Ishikawa (cell line): ENCODE results near the gene OSGIN1.

Experiments used
- CEBPB ChIP-seq: IDR thresholded peaks from 2 replicates; pipeline ENCODE4 v1.6.1; 2012
- CREB1 ChIP-seq: IDR thresholded peaks from 2 replicates; pipeline ENCODE4 v1.6.1; 2012; ENCODE audit warnings: low read depth
- EGR1 ChIP-seq: IDR thresholded peaks from 2 replicates; pipeline ENCODE4 v1.6.1; 2012
- EP300 ChIP-seq: IDR thresholded peaks from 2 replicates; pipeline ENCODE4 v1.6.1; 2012; ENCODE audit warnings: borderline replicate concordance
- TAF1 ChIP-seq: IDR thresholded peaks from 2 replicates; pipeline ENCODE4 v1.6.1; 2012; ENCODE audit warnings: low read depth, mild to moderate bottlenecking
- TCF12 ChIP-seq: IDR thresholded peaks from 2 replicates; pipeline ENCODE4 v1.6.1; 2012; ENCODE audit warnings: low read depth
- TEAD4 ChIP-seq: IDR thresholded peaks from 2 replicates; pipeline ENCODE4 v1.6.1; 2012
- YY1 ChIP-seq: IDR thresholded peaks from 2 replicates; pipeline ENCODE4 v1.6.1; 2012; ENCODE audit warnings: low read depth
- TF ChIP-seq, protein P1 (sequence below): IDR thresholded peaks from 2 replicates; pipeline ENCODE4 v1.6.1; 2012
- TF ChIP-seq, protein P2 (sequence below): IDR thresholded peaks from 2 replicates; pipeline ENCODE4 v1.6.1; 2012; ENCODE audit warnings: low read depth, mild to moderate bottlenecking
- TF ChIP-seq, protein P3 (sequence below): IDR thresholded peaks from 2 replicates; pipeline ENCODE4 v1.6.1; 2012

DNA sequence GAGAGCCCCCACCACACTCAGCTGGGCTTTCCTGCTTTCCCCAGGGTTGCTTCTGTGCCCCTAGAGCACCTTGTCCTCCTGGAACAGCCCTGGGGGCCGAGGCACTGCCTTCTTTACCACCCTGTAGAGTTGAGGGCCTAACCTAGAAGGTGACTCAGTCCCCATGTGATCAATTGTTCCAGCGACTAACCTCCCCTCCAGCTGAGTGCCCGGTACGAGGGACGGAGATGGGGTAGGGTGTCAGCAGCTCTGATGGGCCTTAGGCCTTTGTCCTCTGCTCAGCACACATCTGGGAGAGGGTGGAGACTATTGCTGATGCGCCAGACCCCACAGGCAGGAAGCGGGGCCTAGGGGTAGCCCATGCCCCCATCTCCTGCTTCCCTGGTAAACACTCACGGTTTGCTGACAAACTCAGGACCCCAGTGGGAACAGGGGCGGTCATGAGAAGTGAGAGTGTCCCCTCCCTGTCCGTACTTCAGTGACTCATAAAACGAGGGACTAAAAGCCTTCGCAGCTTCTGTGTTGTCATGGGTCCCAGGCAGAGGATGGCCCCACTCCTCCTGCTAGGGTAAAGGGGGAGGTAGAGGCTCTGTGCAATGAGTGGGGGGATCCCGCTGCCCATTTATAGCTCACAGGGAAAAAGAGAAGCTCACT, 48.1 kb downstream of the OSGIN1 start:
- TF ChIP-seq YY1 (no peak), EP300 (no peak), TEAD4 (no peak), TCF12 (no peak), CEBPB (no peak), TAF1 (no peak), EGR1 (no peak), CREB1 (no peak)
- TF ChIP-seq, protein P1, sequence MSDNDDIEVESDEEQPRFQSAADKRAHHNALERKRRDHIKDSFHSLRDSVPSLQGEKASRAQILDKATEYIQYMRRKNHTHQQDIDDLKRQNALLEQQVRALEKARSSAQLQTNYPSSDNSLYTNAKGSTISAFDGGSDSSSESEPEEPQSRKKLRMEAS: no peak
- TF ChIP-seq, protein P2, sequence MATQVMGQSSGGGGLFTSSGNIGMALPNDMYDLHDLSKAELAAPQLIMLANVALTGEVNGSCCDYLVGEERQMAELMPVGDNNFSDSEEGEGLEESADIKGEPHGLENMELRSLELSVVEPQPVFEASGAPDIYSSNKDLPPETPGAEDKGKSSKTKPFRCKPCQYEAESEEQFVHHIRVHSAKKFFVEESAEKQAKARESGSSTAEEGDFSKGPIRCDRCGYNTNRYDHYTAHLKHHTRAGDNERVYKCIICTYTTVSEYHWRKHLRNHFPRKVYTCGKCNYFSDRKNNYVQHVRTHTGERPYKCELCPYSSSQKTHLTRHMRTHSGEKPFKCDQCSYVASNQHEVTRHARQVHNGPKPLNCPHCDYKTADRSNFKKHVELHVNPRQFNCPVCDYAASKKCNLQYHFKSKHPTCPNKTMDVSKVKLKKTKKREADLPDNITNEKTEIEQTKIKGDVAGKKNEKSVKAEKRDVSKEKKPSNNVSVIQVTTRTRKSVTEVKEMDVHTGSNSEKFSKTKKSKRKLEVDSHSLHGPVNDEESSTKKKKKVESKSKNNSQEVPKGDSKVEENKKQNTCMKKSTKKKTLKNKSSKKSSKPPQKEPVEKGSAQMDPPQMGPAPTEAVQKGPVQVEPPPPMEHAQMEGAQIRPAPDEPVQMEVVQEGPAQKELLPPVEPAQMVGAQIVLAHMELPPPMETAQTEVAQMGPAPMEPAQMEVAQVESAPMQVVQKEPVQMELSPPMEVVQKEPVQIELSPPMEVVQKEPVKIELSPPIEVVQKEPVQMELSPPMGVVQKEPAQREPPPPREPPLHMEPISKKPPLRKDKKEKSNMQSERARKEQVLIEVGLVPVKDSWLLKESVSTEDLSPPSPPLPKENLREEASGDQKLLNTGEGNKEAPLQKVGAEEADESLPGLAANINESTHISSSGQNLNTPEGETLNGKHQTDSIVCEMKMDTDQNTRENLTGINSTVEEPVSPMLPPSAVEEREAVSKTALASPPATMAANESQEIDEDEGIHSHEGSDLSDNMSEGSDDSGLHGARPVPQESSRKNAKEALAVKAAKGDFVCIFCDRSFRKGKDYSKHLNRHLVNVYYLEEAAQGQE: no peak
- TF ChIP-seq, protein P3, sequence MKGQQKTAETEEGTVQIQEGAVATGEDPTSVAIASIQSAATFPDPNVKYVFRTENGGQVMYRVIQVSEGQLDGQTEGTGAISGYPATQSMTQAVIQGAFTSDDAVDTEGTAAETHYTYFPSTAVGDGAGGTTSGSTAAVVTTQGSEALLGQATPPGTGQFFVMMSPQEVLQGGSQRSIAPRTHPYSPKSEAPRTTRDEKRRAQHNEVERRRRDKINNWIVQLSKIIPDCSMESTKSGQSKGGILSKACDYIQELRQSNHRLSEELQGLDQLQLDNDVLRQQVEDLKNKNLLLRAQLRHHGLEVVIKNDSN: no peak
